ENCODE results near the gene NAB2.
"Not testable (repeated sequence)": the region's sequence is repeated elsewhere in the genome, so short reads cannot be mapped to it uniquely, and the experiment has no call there.

NAB2 gene

DNA sequence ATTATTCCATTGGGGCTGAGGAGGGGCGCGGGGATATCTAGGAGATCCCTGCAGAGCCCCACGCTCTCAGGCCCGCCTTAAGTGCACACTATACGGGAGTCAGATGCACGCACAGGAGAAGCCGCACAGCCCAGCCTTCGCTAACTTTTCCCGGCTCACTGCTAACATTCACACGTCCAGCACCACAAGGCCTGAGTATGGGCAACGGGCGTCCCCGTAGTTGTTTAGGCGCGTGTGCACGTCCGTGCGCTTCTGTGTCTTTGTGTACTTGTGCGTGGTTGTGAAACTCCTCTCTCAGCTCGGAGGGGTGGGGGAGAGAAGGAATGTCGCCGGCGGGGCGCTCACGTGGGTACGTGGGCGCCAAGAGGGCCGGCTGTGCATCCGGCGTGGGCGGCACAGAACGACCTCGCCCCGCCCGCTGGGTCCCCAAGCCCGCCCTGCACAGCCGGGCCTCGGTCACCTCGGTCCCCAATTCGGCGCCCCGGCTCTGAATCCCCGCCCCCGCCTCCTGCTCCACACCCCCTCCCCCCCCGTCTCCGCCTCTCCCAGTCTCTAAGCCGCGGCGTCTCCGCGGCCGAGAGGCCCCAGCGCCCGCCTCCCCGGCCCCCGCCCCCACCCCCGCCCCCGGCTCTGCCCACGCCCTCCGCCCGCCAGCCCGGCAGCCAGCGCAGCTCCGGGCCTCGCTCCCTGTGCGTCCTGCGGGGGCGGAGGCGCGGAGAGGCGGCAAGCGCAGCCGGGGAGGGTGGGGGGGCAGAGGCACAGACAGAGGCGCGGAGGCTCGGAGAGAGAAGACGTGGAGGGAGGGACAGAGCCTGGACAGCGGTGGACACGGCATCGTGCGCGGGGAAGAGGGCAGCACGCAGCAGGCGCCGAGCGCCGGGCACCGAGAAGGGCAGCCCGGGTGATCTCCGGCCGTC lies at the start of gene NAB2:
Gene NAB2 (plus strand): TSS at position 761 of the 917 bp plus-strand sequence. CDS start 158 bp downstream, outside the sequence.
- DNase-seq: peak; percentile 95

DNA sequence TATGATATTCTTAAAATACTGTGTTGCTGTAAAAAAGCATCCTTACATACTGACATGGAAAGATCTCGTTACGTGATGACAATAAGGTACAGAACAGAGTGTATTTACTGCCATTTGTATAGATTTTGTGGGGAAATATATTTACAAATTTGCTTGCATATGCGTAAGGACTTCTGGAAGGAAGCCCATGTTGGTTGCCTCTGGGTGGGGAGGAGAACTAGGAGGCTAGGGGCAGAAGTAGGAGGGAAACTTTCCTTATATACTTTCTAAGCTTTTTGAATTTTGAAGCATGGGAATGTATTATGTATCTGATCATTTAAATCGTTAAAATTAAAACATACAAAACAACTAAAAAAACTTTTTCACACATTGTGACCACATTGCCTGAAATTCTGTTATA lies 48.7 kb upstream of the NAB2 start:
- DNase-seq: no peak

DNA sequence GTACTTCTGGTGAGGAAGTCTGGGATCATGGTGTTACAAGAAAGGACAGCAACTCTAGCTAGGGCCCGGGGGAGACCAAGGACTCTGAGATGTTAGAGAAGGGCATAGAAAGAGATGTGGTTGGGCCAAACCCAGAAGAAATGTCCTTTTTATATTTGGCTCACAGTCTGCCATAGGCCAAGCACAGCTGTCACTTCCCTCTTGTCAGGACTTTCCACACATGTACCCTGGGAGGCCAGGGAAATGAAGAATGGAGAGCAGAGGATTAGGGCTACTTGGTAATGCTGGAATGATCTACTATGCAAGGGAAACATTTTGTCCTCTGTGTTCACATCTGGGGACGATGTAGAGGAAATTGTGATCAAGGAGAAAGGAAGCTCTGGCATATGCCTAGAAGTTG lies 48.2 kb upstream of the NAB2 start:
- DNase-seq: no peak

GRCh38 chr12:57042695-57043094 lies 46.2 kb upstream of the NAB2 start:
- DNase-seq: no peak

- DNase-seq: no peak
Observed at GRCh38 chr12:57044468-57044867, 44.4 kb upstream of the NAB2 start.

GRCh38 chr12:57044889-57045288 lies 44.0 kb upstream of the NAB2 start:
- DNase-seq: no peak

GRCh38 chr12:57046086-57046791 lies 42.7 kb upstream of the NAB2 start:
- no peak for DNase-seq

GRCh38 chr12:57046947-57047890 lies 41.7 kb upstream of the NAB2 start:
- no peak for DNase-seq

DNA sequence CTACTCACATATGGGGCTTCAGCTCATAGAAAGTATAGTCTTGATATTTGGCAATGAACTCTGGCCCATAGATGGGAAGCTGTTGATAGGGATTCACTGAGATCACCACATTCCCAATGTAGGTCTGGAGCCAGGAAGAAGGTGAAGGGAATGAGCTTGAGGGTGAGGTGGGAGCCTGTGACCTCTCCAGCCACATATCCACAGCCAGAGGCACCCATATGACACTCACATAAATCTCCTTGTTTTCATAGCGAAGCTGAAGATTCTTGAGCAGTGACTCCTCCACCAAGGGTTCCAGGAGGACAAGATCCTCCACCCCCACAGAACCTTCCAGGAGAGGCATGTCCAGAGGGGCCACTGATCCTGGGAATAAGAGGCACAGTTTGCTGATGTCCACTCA lies 40.9 kb upstream of the NAB2 start:
- DNase-seq: no peak

DNA sequence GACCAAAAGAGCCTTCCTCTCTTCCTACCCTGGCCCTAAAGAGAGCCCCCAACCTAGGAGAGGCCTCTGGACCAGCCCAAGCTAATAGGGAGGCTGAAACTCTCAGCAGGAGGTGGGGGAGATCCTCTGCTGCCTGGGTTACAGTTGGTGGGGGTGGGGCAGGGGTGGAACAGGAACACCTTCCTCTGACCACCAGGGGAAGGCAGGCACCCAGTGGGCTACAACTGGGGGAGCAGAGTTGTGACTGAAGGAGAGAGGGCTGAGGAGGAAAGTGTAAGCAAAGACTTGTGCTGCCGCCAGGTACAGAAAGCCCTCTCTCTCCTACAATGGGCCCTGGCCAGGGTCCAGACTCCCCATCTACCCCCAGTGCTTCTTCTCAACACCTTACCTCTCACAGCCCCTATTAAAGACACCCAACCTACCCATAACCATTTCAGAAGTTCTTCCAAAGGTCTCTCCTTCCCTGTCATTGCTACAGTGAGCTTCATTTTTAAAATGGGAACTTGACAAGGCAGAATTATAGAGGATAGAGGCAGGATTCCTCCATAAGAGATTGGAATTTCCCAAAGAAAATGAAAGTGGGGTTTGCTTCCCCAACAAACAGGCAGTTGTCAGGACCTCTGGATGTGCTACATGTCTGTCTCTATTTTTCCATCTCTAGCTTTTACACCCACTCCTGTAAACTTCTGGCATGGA lies 40.3 kb upstream of the NAB2 start:
- DNase-seq: no peak

DNA sequence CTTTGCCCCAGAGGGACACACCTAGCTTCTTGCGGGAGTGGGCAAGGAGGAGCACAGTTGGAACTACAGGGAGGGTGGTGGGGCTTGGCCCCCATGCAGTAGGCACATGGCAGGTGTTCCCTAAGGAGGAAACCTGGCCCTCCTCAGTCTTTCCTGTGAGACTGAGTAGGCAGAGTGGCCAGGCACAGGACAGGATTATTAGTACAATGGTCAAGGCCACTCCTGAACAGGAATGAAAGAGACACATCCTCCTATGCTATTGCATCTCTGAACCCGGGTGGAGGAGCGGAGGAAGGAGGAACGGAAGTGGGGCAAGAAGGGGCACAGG lies 39.8 kb upstream of the NAB2 start:
- DNase-seq: no peak

- no peak for DNase-seq
Observed at GRCh38 chr12:57049890-57050289, 39.0 kb upstream of the NAB2 start, which contains the start of gene MYO1A. TSS of gene MYO1A (minus strand) at chr12:57050129. CDS start at chr12:57048323, 1,806 bp downstream.

GRCh38 chr12:57051011-57051410 lies 37.9 kb upstream of the NAB2 start:
- DNase-seq: no peak

- not testable (repeated sequence) for DNase-seq
Observed at GRCh38 chr12:57053146-57053545, 35.8 kb upstream of the NAB2 start.

DNA sequence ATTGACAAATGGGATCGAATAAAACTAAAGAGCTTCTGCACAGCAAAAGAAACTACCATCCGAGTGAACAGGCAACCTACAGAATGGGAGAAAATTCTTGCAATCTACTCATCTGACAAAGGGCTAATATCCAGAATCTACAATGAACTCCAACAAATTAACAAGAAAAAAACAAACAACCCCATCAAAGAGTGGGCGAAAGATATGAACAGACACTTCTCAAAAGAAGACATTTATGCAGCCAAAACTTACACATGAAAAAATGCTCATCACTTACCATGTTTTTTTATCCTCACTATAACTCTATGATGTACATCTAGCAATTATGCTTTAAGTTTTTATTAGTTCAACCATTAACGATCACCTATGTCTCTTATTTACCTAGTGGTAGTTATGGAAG lies 35.0 kb upstream of the NAB2 start:
- not testable (repeated sequence) for DNase-seq

GRCh38 chr12:57055824-57056223 lies 33.1 kb upstream of the NAB2 start:
- DNase-seq: no peak

GRCh38 chr12:57057067-57057751 lies 31.7 kb upstream of the NAB2 start:
- no peak for DNase-seq

- DNase-seq: no peak
Observed at GRCh38 chr12:57058454-57058853, 30.5 kb upstream of the NAB2 start.

DNA sequence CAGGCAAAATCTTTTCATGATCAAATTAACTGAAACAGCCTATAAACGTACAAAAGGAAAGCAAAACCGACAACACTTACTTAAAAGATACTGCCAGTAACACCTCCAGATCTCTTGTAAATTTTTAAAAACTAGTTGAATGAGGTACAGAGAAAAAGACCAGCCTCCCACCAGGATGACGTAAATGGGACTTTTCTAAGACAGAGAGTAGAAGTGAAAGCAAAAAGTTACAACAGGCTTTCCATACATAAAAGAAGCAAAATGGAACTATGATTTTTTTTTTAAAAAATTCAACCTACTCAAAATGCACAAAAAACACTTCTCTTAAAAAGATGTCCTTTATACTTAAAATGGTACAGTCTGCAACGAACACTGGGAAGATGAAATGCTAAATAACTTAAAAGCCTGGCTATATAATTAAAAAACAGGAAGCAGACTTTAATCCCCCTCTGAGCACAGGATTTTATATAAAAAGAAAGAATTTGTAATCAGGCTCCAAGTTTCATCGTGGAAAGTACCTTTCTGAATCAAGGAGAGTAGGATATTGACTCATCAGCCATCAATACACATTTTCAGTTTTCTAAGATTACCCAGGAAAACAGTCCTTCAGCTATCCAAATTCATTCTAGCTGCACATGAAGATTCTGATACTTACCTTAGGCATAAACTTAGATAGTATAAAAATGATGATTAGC lies 24.8 kb upstream of the NAB2 start:
- DNase-seq: no peak

GRCh38 chr12:57066245-57066644 lies 22.7 kb upstream of the NAB2 start:
- no peak for DNase-seq

DNA sequence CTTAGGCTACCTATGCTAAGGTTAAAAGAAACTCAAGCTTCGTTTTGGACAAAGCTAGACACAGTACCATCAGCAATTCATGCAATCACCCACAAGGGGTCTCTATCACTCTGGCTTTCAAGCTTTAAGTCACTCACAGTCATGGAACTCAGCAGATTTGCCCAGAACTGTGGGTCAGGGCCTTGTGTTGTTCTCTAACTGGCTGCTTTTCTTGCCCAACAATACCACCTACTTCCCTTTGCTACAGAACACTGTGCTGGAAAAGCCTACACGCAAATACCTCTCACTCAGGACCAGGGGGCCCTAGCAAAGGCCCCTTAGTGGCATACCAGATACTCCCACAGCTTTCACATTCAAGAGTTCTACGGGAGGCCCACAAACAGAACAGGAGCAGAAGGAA lies 19.4 kb upstream of the NAB2 start:
- no peak for DNase-seq

All from NCI-H2171 (cell line).